ENCODE results near the gene CASZ1. TPM values are rescaled to one million over a fixed set of nuclear protein-coding genes. Genes with fewer than 3 reads are reported as not detected.

CASZ1 gene
- total and polyA plus RNA-seq, 10 of the 15 experiments (the other 5 are each of a cell fraction or from before 2014, with no cell fraction given), result 0.52 to 9.8 (median 3.7) TPM

DNA sequence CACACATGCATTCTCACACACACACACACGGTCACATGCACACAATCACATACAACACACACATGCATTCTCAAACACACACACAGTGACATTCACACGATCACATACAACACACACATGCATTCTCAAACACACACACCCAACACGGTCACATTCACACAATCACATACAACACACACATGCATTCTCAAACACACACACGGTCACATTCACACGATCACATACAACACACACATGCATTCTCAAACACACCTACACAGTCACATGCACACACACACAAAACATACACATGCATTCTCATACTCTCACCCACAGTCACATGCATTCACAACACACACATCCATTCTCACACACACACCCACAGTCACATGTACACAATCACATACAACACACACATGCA is 135.0 kb downstream of the CASZ1 start:
- no peak overlapping the region for H3K4me3 ChIP-seq
- TF ChIP-seq NFXL1 (IDR thresholded peaks at IDR 0.05; ENCODE audit: borderline replicate concordance), result no peak
- no peak for TF ChIP-seq MEF2A (IDR thresholded peaks at IDR 0.05; ENCODE audit: insufficient read depth, low read depth, low read length)
- no peak for TF ChIP-seq CREB1 (IDR thresholded peaks at IDR 0.05; ENCODE audit: low read depth)
- no peak for TF ChIP-seq NFYB (IDR thresholded peaks at IDR 0.05; ENCODE audit: insufficient read depth, low read depth, low read length)
- TF ChIP-seq, protein P1, sequence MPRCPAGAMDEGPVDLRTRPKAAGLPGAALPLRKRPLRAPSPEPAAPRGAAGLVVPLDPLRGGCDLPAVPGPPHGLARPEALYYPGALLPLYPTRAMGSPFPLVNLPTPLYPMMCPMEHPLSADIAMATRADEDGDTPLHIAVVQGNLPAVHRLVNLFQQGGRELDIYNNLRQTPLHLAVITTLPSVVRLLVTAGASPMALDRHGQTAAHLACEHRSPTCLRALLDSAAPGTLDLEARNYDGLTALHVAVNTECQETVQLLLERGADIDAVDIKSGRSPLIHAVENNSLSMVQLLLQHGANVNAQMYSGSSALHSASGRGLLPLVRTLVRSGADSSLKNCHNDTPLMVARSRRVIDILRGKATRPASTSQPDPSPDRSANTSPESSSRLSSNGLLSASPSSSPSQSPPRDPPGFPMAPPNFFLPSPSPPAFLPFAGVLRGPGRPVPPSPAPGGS (IDR thresholded peaks at IDR 0.05; ENCODE audit: borderline replicate concordance, insufficient read depth, low read depth, low read length, poor library complexity, severe bottlenecking), result no peak
- no peak for TF ChIP-seq EP300 (IDR thresholded peaks at IDR 0.05; ENCODE audit: borderline replicate concordance in 1 of 2, control insufficient read depth in 1 of 2, low read depth in 2 of 2, low read length in 2 of 2)
- no peak for TF ChIP-seq ZBED1 (IDR thresholded peaks at IDR 0.05; ENCODE audit: borderline replicate concordance)
- TF ChIP-seq, protein P2, sequence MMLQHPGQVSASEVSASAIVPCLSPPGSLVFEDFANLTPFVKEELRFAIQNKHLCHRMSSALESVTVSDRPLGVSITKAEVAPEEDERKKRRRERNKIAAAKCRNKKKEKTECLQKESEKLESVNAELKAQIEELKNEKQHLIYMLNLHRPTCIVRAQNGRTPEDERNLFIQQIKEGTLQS (IDR thresholded peaks at IDR 0.05; ENCODE audit: borderline replicate concordance, extremely low read depth, low read depth, low read length), result no peak
- no peak for TF ChIP-seq JUND (IDR thresholded peaks at IDR 0.05; ENCODE audit: low read depth, low read length)
- TF ChIP-seq IKZF2 (IDR thresholded peaks at IDR 0.05), result no peak
- TF ChIP-seq SREBF1 (IDR thresholded peaks at IDR 0.05; ENCODE audit: low read length), result no peak
- no peak for TF ChIP-seq TAF1 (IDR thresholded peaks at IDR 0.05; ENCODE audit: borderline replicate concordance, low read depth, low read length)
- no peak for TF ChIP-seq ZNF207 (IDR thresholded peaks at IDR 0.05; ENCODE audit: borderline replicate concordance)
- TF ChIP-seq ATF7 (IDR thresholded peaks at IDR 0.05; ENCODE audit: low read depth), result no peak
- no peak for TF ChIP-seq RBBP5 (conservative IDR thresholded peaks at IDR 0.05)
- DNase-seq (ENCODE audit: low read depth, low spot score) (no peak), FAIRE-seq (no peak), ATAC-seq (no peak)
- H2AFZ ChIP-seq (ENCODE audit: control insufficient read depth, low read depth, low read length), result no peak overlapping the region
- H3K27me3 ChIP-seq (replicated peaks in 1 of 2; ENCODE audit: control insufficient read depth in 2 of 2, insufficient read depth in 2 of 2, low read length in 1 of 2), result no peaks in the 10 kb centered on the region
- 95% methylated on average over 5 of the region's 5 CpGs for WGBS (ENCODE audit: insufficient coverage, insufficient replicate concordance, low lambda C conversion rate, missing lambda C conversion rate)
- POLR2A ChIA-PET, result no interaction called here
- H4K20me1 ChIP-seq (ENCODE audit: control insufficient read depth, insufficient read depth), result no peaks in the 10 kb centered on the region
- intact Hi-C loops (cut with micrococcal nuclease; ENCODE audit: unreplicated experiment) (no loop called here), in situ Hi-C loops (cut with MboI) (no loop called here)
- RAD21 ChIA-PET (ENCODE audit: unreplicated experiment), result no interaction called here
- CTCF ChIA-PET, result no interaction called here
- H3K9me3 ChIP-seq (replicated peaks; ENCODE audit: control insufficient read depth, insufficient read depth, low read length), result no peaks in the 10 kb centered on the region
- SMC1A ChIA-PET (ENCODE audit: uncharacterized antibody, unreplicated experiment), result no interaction called here
- H3K27ac ChIP-seq (ENCODE audit: control insufficient read depth, insufficient read depth), result no peak overlapping the region
- no peak overlapping the region for H3K4me2 ChIP-seq (ENCODE audit: control insufficient read depth, insufficient read depth)
- BruUV-seq (replicated peaks), result no TSS peak
- H3K4me1 ChIP-seq (ENCODE audit: control insufficient read depth, insufficient read depth, low read length), result no peaks in the 10 kb centered on the region
- H3K36me3 ChIP-seq (ENCODE audit: control insufficient read depth in 2 of 2, insufficient read depth in 2 of 2, low read length in 1 of 2), result peaks cover 0 to 15% of the 10 kb centered on the region in 2 experiments; a peak in 2 of 4 replicates
- no peaks in the 10 kb centered on the region for H3K79me2 ChIP-seq (ENCODE audit: control insufficient read depth, insufficient read depth, low read length)
- no peak overlapping the region for H3K9ac ChIP-seq (ENCODE audit: control insufficient read depth, insufficient read depth, low read length)
